Peyer's patch (tissue), 4 donors: ENCODE results near the gene PRMT7. TPM values are rescaled to one million over a fixed set of nuclear protein-coding genes. Genes with fewer than 3 reads are reported as not detected.

Experiments used
- DNase-seq, 3 donors: peaks; one replicate each; pipeline ENCODE4 v3.0.0-alpha.2; 2017 to 2019
- H3K27ac ChIP-seq, 4 donors: fragments of 200-600 bp; sonication (generic); one replicate each; pipeline ENCODE4 v1.5.1; 2016 to 2019
- H3K27me3 ChIP-seq, 2 donors: fragments of 200-600 bp; sonication (generic); one replicate each; pipeline ENCODE4 v1.5.1; 2019
- H3K36me3 ChIP-seq, 3 donors: fragments of 200-600 bp; sonication (generic); one replicate each; pipeline ENCODE4 v1.5.1; 2016 to 2019
- H3K4me1 ChIP-seq, 4 donors: fragments of 200-600 bp; sonication (generic); one replicate each; pipeline ENCODE4 v1.5.1; 2016 to 2019
- H3K4me3 ChIP-seq, 4 donors: fragments of 200-600 bp; sonication (generic); 1 replicate in 3 of 4; 2 replicates in 1 of 4; pipeline ENCODE4 v1.5.1; 2016 to 2019; ENCODE audit warnings: mild to moderate bottlenecking in 1 of 4
- H3K9me3 ChIP-seq, 4 donors: fragments of 200-600 bp; sonication (generic); one replicate each; pipeline ENCODE4 v1.5.1; 2016 to 2019; ENCODE audit warnings: mild to moderate bottlenecking in 1 of 4
- POLR2A ChIP-seq, 2 donors: fragments of 450-650 bp; IDR thresholded peaks; one replicate each; pipeline ENCODE4 v1.5.1; 2017; ENCODE audit warnings: antibody characterized with exemption in 2 of 2, mild to moderate bottlenecking in 2 of 2, moderate library complexity in 2 of 2
- total RNA-seq, 4 donors: library from RNA; depleted of rRNA; stranded (reverse); fragments of >200 nt; gene quantifications; one replicate each; pipeline ENCODE4 v1.1.0, GENCODE V29; 2016
- TF ChIP-seq, protein P1 (sequence below), 6 experiments: fragments of 450-650 bp in 4 of 6; fragments of 200-600 bp in 2 of 6; sonication (generic) in 1 of 6; IDR thresholded peaks; one replicate each; pipeline ENCODE4 v1.5.1; 2017 to 2019; ENCODE audit warnings: antibody characterized with exemption in 6 of 6, mild to moderate bottlenecking in 3 of 6, moderate library complexity in 1 of 6

PRMT7 gene
- total RNA-seq, 4 donors from 2014 or later: 36.6 to 145 (median 65.0) TPM

DNA sequence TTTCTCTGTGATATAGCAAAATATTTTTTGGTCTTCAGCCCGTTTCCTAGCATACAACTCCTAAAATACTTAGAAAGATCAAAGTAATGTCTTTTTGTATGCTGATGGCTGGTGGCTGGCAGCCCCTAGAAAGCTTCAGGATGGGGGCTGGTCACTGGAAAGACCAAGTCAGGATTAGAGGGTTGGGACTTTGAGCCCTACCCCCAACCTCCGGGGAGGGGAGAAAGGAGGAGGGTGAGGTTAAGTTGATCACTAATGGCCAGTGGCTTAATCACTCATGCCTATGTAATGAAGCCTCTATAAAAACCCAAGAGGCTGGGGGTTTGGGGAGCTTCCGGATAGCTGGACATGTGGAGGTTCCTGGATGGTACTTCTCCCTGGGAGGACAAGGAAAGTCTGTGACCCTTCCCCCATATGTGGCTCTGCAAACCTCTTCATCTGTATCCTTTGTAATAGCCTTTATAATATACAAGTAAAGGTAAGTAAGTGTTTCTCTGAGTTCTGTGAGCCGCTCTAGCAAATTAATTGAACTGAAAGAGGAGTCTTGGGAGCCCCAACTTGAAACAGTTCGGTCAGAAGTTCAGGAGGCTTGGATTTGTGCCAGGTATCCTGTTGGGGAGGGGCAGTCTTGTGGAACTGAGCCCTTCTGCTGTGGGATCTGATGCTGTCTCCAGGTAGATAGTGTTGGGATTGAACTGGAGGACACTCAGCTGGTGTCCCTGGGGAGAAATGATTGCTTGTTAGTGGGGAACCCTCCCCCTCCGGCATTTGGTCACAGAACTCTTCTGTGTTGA lies 43.0 kb upstream of the PRMT7 start:
- Histone ChIP-seq H3K9me3 (no peaks in the 10 kb centered on the region), H3K27me3 (no peaks in the 10 kb centered on the region), H3K4me3 (no peak overlapping the region), H3K27ac (peak overlapping the region in 1 of 4 donors; percentile 7), H3K4me1 (peaks cover 0 to 37% (median 15%) of the 10 kb centered on the region in 4 donors), H3K36me3 (no peaks in the 10 kb centered on the region)
- TF ChIP-seq POLR2A (IDR thresholded peaks at IDR 0.05): no peak
- TF ChIP-seq, protein P1, sequence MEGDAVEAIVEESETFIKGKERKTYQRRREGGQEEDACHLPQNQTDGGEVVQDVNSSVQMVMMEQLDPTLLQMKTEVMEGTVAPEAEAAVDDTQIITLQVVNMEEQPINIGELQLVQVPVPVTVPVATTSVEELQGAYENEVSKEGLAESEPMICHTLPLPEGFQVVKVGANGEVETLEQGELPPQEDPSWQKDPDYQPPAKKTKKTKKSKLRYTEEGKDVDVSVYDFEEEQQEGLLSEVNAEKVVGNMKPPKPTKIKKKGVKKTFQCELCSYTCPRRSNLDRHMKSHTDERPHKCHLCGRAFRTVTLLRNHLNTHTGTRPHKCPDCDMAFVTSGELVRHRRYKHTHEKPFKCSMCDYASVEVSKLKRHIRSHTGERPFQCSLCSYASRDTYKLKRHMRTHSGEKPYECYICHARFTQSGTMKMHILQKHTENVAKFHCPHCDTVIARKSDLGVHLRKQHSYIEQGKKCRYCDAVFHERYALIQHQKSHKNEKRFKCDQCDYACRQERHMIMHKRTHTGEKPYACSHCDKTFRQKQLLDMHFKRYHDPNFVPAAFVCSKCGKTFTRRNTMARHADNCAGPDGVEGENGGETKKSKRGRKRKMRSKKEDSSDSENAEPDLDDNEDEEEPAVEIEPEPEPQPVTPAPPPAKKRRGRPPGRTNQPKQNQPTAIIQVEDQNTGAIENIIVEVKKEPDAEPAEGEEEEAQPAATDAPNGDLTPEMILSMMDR (IDR thresholded peaks at IDR 0.05): no peak
- DNase-seq: no peak

DNA sequence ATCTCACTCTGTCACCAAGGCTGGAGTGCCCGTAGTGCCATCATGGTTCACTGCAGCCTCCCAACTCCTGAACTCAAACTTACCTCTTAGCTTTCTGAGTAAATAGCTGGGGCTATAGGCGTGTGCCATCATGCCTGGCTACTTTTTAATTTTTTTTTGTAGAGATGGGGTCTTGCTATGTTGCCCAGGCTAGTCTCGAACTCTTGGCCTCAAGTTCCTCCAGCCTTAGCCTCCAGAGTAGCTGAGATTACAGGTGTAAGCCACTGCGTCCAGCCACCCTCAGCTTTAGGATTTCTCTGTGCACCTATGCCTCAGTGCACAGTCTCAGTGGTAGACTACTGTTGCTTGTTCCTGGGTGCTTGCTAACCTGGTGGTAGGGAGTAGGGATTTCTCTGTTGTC lies 41.0 kb upstream of the PRMT7 start:
- TF ChIP-seq, protein P1 (IDR thresholded peaks at IDR 0.05): no peak
- no peak for TF ChIP-seq POLR2A (IDR thresholded peaks at IDR 0.05)
- H3K4me3 ChIP-seq: no peak overlapping the region
- DNase-seq: no peak
- peaks cover 0 to 32% (median 26%) of the 10 kb centered on the region in 4 donors for H3K4me1 ChIP-seq
- H3K9me3 ChIP-seq: no peaks in the 10 kb centered on the region
- H3K36me3 ChIP-seq: peaks cover 0 to 10% (median 0%) of the 10 kb centered on the region in 3 donors
- H3K27me3 ChIP-seq: no peaks in the 10 kb centered on the region
- H3K27ac ChIP-seq: no peak overlapping the region

DNA sequence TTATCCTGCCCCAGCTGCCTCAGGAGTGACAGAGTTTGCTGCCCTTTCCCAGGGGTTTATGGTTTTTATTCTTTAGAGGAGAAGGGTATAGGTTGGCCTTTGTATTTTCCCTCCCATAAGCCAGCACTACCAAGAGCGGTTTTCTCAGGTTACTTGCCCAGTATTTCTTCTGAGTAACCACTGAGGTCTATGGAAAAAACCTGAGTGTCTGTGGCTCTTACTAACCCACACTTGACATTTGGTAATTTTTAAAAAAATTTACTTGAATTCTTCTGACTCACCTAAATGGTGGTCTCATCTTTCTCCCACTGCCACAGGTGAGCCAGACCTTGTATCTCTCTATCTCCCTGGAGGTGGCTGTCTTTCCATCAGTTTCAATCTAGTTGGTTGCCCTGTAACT lies 40.5 kb upstream of the PRMT7 start:
- TF ChIP-seq, protein P1 (IDR thresholded peaks at IDR 0.05): no peak
- TF ChIP-seq POLR2A (IDR thresholded peaks at IDR 0.05): no peak
- Histone ChIP-seq H3K9me3 (no peaks in the 10 kb centered on the region), H3K27ac (no peak overlapping the region), H3K4me3 (no peak overlapping the region), H3K36me3 (peaks cover 0 to 16% (median 0%) of the 10 kb centered on the region in 3 donors), H3K27me3 (no peaks in the 10 kb centered on the region), H3K4me1 (peaks cover 0 to 36% (median 25%) of the 10 kb centered on the region in 4 donors)
- no peak for DNase-seq

DNA sequence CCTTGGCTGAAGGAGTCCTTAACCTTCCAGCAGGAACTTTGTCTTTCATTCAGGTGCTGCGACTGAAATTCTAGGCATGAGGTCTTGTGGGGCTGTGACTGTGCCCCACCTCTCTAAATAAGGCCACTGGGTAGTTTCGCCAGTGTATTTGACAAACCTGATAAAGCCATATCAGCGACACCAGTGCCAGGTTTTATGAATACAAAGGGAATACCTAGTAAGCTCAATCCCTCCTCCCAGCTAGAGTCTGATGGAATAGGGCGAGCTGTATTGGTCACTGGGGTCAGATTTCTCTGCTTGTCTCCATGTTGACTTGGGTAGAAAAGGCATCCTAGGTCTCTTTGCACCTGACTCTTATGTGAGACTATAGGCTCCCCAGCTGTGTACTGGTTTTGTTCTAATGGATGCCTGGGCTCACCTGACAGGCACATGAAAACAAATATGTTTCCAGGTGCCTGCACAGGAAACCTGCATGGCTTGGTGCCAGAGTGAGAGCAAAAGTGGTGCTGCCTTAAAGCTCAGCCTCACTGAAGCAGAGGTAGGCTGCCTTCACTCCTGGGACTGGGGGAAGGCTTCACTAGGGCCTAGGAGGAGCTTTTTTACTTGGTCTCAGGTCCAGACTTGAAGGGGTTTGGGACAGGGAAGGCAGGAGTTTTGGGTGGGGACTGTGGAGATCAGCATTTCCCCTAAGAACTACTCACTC lies 38.2 kb upstream of the PRMT7 start:
- H3K4me3 ChIP-seq: no peak overlapping the region
- H3K4me1 ChIP-seq: peaks cover 0 to 34% (median 17%) of the 10 kb centered on the region in 4 donors
- peak in 2 of 3 donors; percentile 77 to 85 for DNase-seq
- no peaks in the 10 kb centered on the region for H3K27me3 ChIP-seq
- peaks cover 0 to 16% (median 0%) of the 10 kb centered on the region in 3 donors for H3K36me3 ChIP-seq
- no peaks in the 10 kb centered on the region for H3K9me3 ChIP-seq
- H3K27ac ChIP-seq: peak overlapping the region in 3 of 4 donors; percentile 34 to 67 (median 53)
- no peak for TF ChIP-seq POLR2A (IDR thresholded peaks at IDR 0.05)
- TF ChIP-seq, protein P1 (IDR thresholded peaks at IDR 0.05): no peak

DNA sequence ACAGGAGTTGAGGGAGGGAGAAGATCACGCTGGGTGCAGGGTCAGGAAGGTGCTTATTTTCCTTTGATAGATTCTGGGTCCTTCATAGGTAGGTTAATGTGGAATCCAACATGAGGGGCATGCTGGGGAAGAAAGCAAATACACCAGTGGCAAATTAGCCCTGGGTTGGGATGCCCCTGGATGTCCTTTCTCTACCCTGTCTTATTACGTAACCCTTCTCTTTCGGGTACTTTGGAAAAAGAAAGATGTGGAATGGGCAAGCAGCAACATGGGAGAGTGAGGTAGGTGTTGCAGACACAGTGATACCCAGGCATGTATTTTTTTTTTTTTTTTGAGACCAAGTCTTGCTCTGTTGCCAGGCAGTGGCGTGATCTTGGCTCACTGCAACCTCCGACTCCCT lies 37.4 kb upstream of the PRMT7 start:
- Histone ChIP-seq H3K27ac (peak overlapping the region in 3 of 4 donors; percentile 16 to 67 (median 53)), H3K9me3 (no peaks in the 10 kb centered on the region), H3K4me1 (peaks cover 0 to 26% (median 13%) of the 10 kb centered on the region in 4 donors), H3K4me3 (no peak overlapping the region), H3K36me3 (peaks cover 0 to 16% (median 0%) of the 10 kb centered on the region in 3 donors), H3K27me3 (no peaks in the 10 kb centered on the region)
- no peak for DNase-seq
- no peak for TF ChIP-seq POLR2A (IDR thresholded peaks at IDR 0.05)
- TF ChIP-seq, protein P1 (IDR thresholded peaks at IDR 0.05): no peak
